ENCODE results near the gene APH1B.

DNA sequence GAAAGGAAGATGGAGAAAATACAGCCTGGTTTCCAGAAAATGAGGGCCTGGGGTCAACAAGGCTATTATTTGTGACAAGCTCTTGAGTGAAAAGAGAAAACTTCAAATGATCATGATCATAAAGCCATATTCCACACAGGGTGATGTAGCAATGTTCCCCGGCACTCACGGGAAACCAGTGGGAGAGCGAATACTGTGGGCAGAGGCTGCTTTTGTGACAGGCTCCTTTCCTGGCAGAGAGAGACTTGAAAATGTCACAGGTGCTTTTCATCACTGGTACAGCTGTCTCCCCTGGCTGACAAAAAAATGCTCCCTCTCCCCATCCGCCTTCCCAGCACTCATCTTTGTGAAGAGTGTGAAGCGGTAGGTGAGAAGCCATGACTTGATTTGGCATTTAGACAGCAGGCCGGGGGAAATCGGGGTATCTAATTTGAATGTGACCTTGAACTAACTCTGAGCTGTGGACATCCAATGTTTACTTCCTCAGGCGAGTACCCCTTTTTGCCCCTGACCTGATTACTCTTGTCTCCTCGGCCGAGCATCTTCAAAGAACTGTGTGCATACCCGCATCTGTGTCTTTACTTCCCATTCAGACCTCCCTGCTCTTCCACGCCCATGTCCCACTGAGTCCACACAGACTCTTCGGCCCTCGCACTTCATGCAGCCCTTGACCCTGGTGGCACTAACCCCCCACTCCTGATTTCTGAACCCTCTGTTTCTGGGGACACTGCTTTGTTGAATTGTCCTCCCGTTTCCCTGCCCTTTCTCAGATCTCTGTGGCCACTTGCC lies 81.0 kb downstream of the APH1B start:
- TF ChIP-seq, protein P1, sequence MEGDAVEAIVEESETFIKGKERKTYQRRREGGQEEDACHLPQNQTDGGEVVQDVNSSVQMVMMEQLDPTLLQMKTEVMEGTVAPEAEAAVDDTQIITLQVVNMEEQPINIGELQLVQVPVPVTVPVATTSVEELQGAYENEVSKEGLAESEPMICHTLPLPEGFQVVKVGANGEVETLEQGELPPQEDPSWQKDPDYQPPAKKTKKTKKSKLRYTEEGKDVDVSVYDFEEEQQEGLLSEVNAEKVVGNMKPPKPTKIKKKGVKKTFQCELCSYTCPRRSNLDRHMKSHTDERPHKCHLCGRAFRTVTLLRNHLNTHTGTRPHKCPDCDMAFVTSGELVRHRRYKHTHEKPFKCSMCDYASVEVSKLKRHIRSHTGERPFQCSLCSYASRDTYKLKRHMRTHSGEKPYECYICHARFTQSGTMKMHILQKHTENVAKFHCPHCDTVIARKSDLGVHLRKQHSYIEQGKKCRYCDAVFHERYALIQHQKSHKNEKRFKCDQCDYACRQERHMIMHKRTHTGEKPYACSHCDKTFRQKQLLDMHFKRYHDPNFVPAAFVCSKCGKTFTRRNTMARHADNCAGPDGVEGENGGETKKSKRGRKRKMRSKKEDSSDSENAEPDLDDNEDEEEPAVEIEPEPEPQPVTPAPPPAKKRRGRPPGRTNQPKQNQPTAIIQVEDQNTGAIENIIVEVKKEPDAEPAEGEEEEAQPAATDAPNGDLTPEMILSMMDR (IDR thresholded peaks at IDR 0.05) = no peak
- TF ChIP-seq POLR2A (IDR thresholded peaks at IDR 0.05) (no peak), EP300 (IDR thresholded peaks at IDR 0.05) (no peak)

Data from gastroesophageal sphincter (tissue), 3 donors.